ENCODE measurements around the gene FOXO3.
"Not testable (repeated sequence)": the region's sequence is repeated elsewhere in the genome, so short reads cannot be mapped to it uniquely, and the experiment has no call there.

DNA sequence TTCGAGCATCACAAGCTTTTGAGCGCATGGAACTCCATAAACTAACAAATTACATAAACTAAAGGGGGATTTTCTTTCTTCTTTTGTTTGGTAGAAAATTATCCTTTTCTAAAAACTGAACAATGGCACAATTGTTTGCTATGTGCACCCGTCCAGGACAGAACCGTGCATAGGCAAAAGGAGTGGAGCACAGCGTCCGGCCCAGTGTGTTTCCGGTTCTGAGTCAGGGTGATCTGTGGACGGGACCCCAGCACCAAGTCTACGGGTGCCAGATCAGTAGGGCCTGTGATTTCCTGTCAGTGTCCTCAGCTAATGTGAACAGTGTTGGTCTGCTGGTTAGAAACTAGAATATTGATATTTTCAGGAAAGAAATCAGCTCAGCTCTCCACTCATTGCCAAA, 119.6 kb downstream of the FOXO3 start:
- TF ChIP-seq, protein P1, sequence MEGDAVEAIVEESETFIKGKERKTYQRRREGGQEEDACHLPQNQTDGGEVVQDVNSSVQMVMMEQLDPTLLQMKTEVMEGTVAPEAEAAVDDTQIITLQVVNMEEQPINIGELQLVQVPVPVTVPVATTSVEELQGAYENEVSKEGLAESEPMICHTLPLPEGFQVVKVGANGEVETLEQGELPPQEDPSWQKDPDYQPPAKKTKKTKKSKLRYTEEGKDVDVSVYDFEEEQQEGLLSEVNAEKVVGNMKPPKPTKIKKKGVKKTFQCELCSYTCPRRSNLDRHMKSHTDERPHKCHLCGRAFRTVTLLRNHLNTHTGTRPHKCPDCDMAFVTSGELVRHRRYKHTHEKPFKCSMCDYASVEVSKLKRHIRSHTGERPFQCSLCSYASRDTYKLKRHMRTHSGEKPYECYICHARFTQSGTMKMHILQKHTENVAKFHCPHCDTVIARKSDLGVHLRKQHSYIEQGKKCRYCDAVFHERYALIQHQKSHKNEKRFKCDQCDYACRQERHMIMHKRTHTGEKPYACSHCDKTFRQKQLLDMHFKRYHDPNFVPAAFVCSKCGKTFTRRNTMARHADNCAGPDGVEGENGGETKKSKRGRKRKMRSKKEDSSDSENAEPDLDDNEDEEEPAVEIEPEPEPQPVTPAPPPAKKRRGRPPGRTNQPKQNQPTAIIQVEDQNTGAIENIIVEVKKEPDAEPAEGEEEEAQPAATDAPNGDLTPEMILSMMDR (IDR thresholded peaks at IDR 0.05): not testable (repeated sequence)
- not testable (repeated sequence) for TF ChIP-seq POLR2A (IDR thresholded peaks at IDR 0.05)

All from uterus (tissue), 2 donors.